Tibial nerve (tissue), 4 donors: Measurements from ENCODE around the gene CCDC18. TPM values are rescaled to one million over a fixed set of nuclear protein-coding genes. Genes with fewer than 3 reads are reported as not detected.

Experiments
- DNase-seq, 2 donors: peaks; one replicate each; pipeline ENCODE4 v3.0.0-alpha.2; 2019; ENCODE audit warnings: low spot score in 2 of 2
- H3K27ac ChIP-seq, 4 donors: fragments of 200-600 bp; sonication (generic) in 3 of 4; one replicate each; pipeline ENCODE4 v1.5.1; 2017 to 2019; ENCODE audit warnings: mild to moderate bottlenecking in 1 of 4
- H3K27me3 ChIP-seq, 2 donors: fragments of 200-600 bp; sonication (generic) in 1 of 2; one replicate each; pipeline versions ENCODE4 v1.5.1 to v1.6.0; 2017 to 2019
- H3K36me3 ChIP-seq, 3 donors: fragments of 200-600 bp; sonication (generic); one replicate each; pipeline ENCODE4 v1.5.1; 2018 to 2019
- H3K4me1 ChIP-seq, 4 donors: fragments of 200-600 bp; sonication (generic) in 3 of 4; one replicate each; pipeline ENCODE4 v1.5.1; 2017 to 2019
- H3K4me3 ChIP-seq, 4 donors: fragments of 200-600 bp; sonication (generic) in 3 of 4; one replicate each; pipeline ENCODE4 v1.5.1; 2017 to 2019; ENCODE audit warnings: mild to moderate bottlenecking in 1 of 4, moderate library complexity in 1 of 4
- H3K9me3 ChIP-seq, 4 donors: fragments of 200-600 bp; sonication (generic) in 3 of 4; one replicate each; pipeline ENCODE4 v1.5.1; 2017 to 2019
- CTCF ChIP-seq, 5 experiments: fragments of 200-600 bp in 3 of 5; fragments of 450-650 bp in 2 of 5; sonication (generic) in 3 of 5; IDR thresholded peaks; one replicate each; pipeline ENCODE4 v1.5.1; 2016 to 2019; ENCODE audit warnings: antibody characterized with exemption in 5 of 5, mild to moderate bottlenecking in 3 of 5, moderate library complexity in 2 of 5
- EP300 ChIP-seq, 2 donors: sonication (generic); formaldehyde crosslinking; IDR thresholded peaks; one replicate each; pipeline ENCODE4 v1.6.1; 2017; ENCODE audit warnings: antibody characterized with exemption in 2 of 2, mild to moderate bottlenecking in 1 of 2
- POLR2A ChIP-seq, 2 donors: fragments of 450-650 bp; IDR thresholded peaks; one replicate each; pipeline ENCODE4 v1.6.1; 2017; ENCODE audit warnings: antibody characterized with exemption in 2 of 2, mild to moderate bottlenecking in 2 of 2, moderate library complexity in 2 of 2
- WGBS, 2 donors: methylation state at CpG; one replicate each; pipeline ENCODE4 v1.1.5; 2018; 5-methylcytosine and 5-hydroxymethylcytosine counted together
- total RNA-seq, 4 donors: library from RNA; depleted of rRNA; stranded (reverse); fragments of >200 nt; gene quantifications; one replicate each; pipeline ENCODE4 v1.1.0, GENCODE V29; 2016

The CCDC18 gene
- 10 to 100 TPM in 1 of 4 donors, 1 to 10 TPM in 3; 2.2 to 16.0 (median 8.7) TPM for total RNA-seq

DNA sequence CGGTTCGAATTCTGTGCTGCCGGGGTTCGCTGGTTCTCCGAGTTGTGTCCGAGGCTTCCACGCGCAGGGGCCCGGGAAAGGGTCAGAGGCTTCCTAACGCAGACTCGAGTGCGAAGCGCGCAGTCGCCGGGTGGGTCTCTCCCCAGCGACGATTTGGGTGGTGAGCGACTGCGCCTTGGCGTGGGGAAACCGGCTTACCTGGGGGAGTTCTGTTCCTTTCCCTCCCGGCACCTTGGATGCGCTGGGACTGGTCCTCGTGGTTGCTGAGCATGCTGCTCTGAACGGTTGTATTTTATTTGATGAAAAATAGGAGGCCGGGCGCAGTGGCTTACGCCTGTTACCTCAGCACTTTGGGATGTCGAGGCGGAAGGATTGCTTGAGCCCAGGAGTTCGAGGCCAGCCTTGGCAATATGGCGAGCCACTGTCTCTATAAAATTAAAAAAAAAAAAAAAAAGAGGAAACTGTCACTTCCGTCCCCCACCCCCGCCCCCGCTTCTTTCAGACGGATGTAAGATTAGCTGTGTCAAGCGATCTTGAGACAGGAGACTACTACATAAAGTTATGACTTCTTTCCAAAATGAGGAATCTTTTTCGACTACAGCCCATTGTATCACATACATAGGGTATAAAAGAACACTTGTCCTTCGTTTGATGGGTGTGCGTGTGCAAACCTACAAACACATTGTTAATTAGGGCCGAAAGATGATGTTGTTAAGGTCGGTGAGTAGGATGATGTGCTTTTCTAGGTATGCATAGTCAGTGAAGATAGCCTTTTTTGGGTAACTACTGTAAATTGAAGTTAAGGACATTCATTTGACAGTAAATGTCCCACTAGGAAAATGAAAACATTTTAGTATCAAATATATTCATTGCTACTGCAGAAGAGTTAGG is at the start of gene CCDC18:
Gene CCDC18 (plus strand): TSS at position 2 of the 891 bp plus-strand sequence. CDS start 2,638 bp downstream, outside the sequence.
- Histone ChIP-seq H3K4me1 (peaks cover 0 to 29% (median 13%) of the 10 kb centered on the region in 4 donors), H3K9me3 (no peaks in the 10 kb centered on the region), H3K4me3 (peak within 1 kb of the TSS; percentile 78 to 90 (median 89)), H3K27me3 (no peaks in the 10 kb centered on the region), H3K36me3 (no peaks in the 10 kb centered on the region), H3K27ac (peak within 1 kb of the TSS; percentile 98 to 99 (median 99))
- 5 to 6% methylated on average over 19 to 23 of the region's 43 CpGs for WGBS, 2 donors
- no peak for TF ChIP-seq CTCF (IDR thresholded peaks at IDR 0.05)
- TF ChIP-seq EP300 (IDR thresholded peaks at IDR 0.05), result no peak
- no peak for TF ChIP-seq POLR2A (IDR thresholded peaks at IDR 0.05)
- DNase-seq, result peak in 1 of 2 donors; percentile 6

- no peak overlapping the region for H3K4me3 ChIP-seq
- no peaks in the 10 kb centered on the region for H3K27me3 ChIP-seq
- no peak overlapping the region for H3K27ac ChIP-seq
- DNase-seq, result no peak
- no peak for TF ChIP-seq EP300 (IDR thresholded peaks at IDR 0.05)
- TF ChIP-seq CTCF (IDR thresholded peaks at IDR 0.05), result no peak
- TF ChIP-seq POLR2A (IDR thresholded peaks at IDR 0.05), result no peak
- no peaks in the 10 kb centered on the region for H3K4me1 ChIP-seq
- H3K36me3 ChIP-seq, result peaks cover 0 to 48% (median 0%) of the 10 kb centered on the region in 3 donors
- no peaks in the 10 kb centered on the region for H3K9me3 ChIP-seq
Observed at GRCh38 chr1:93132638-93133037, 47.9 kb upstream of the CCDC18 start.

DNA sequence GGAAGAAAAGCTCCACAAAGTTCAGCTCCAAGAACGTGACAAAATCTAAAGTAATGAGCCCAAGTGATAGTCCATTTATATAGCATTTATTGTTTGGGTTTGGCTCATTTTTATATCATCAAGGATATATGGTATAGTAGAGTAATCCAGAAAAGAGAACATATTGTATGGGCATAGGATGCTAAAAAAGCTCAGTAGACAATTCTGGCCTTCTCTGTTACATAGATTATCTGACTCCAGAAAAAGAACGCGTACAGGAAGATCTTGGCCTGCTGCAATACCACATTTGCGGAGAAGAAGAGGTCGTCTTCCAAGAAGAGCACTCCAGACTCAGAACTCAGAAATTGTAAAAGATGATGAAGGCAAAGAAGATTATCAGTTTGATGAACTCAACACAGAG is 44.1 kb upstream of the CCDC18 start:
- Histone ChIP-seq H3K4me3 (no peak overlapping the region), H3K36me3 (peaks cover 0 to 69% (median 0%) of the 10 kb centered on the region in 3 donors), H3K4me1 (no peaks in the 10 kb centered on the region), H3K27me3 (no peaks in the 10 kb centered on the region), H3K9me3 (no peaks in the 10 kb centered on the region), H3K27ac (no peak overlapping the region)
- no peak for DNase-seq
- TF ChIP-seq POLR2A (IDR thresholded peaks at IDR 0.05) (no peak), EP300 (IDR thresholded peaks at IDR 0.05) (no peak), CTCF (IDR thresholded peaks at IDR 0.05) (no peak)
- WGBS, 2 donors, result 94% methylated on average over 5 of the region's 5 CpGs

DNA sequence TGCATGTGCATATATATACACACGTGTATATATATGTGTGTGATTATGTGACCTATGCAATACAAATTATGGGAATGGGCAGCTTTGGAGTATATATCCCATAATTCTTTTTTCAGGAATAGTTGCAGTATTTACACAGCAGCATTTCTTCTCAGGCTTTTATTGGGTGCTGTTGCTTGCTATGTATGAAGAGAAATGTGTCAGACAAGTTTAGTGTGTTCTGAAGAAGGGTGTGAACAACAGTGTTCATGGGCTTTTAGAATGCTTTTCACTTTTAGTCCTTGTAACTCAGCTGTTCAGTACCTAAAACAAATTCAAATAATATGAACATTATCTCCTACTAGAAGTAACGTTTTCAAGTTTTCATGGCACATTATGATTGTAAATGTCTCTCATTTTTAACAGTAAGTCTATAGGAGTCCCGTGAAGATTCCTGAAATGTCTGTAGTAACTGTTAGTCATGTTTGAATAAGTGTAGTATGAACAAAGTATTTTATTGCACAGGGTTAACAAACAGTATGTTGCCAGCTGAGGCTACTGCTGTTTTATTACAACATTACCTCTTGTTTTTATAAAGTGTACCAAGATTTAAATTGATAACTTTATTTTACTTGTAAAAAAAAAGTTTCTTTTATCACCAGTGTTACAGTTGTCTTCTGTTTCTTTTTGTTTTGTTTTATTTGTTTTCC is 42.8 kb upstream of the CCDC18 start:
- Histone ChIP-seq H3K9me3 (no peaks in the 10 kb centered on the region), H3K4me3 (no peak overlapping the region), H3K4me1 (no peaks in the 10 kb centered on the region), H3K36me3 (peaks cover 0 to 69% (median 0%) of the 10 kb centered on the region in 3 donors), H3K27ac (no peak overlapping the region), H3K27me3 (no peaks in the 10 kb centered on the region)
- no peak for DNase-seq
- no peak for TF ChIP-seq CTCF (IDR thresholded peaks at IDR 0.05)
- TF ChIP-seq POLR2A (IDR thresholded peaks at IDR 0.05), result no peak
- no peak for TF ChIP-seq EP300 (IDR thresholded peaks at IDR 0.05)
- WGBS, 2 donors, result 49 to 51% methylated on average over 3 of the region's 3 CpGs

DNA sequence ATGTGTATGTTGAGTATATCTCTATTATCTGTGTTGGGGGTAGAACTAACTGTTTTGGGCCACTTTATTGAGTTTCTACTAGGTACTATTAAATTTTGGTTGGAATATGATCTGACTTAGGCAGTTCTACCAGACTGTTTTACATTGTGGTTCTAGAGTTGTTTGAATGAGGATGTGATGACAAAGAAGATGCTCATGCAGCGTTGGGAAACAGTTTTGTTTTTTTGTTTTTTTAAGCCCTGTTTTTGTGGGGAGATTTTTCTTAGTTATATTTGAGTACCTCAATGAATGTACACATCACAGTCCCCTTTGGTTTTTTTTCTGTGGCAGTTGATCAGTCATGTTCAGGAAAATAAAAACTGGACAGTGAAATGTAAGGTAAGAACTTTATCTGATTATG is 40.4 kb upstream of the CCDC18 start:
- DNase-seq, result no peak
- TF ChIP-seq EP300 (IDR thresholded peaks at IDR 0.05) (no peak), CTCF (IDR thresholded peaks at IDR 0.05) (no peak), POLR2A (IDR thresholded peaks at IDR 0.05) (no peak)
- no peaks in the 10 kb centered on the region for H3K27me3 ChIP-seq
- WGBS, 2 donors, result 76 to 86% methylated on average over 1 of the region's 1 CpG
- H3K4me1 ChIP-seq, result no peaks in the 10 kb centered on the region
- no peaks in the 10 kb centered on the region for H3K9me3 ChIP-seq
- H3K27ac ChIP-seq, result no peak overlapping the region
- peaks cover 0 to 52% (median 0%) of the 10 kb centered on the region in 3 donors for H3K36me3 ChIP-seq
- no peak overlapping the region for H3K4me3 ChIP-seq
